Activated gamma-delta T cell (primary cell): ENCODE data around the gene CUTA.
A peak's percentile ranks its signal among the peaks of the same experiment; 100 is the strongest.

Experiments used
- DNase-seq: peaks from one replicate; lab custom pipeline; 2025; lab: John Stamatoyannopoulos, UW
- total RNA-seq, 2 donors: gene quantifications; one replicate each; lab custom pipeline; 2026; lab: John Stamatoyannopoulos, UW

Gene CUTA, protein sequence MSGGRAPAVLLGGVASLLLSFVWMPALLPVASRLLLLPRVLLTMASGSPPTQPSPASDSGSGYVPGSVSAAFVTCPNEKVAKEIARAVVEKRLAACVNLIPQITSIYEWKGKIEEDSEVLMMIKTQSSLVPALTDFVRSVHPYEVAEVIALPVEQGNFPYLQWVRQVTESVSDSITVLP
- total RNA-seq, result 48.5 to 49.6 reads per million in 2 donors

DNA sequence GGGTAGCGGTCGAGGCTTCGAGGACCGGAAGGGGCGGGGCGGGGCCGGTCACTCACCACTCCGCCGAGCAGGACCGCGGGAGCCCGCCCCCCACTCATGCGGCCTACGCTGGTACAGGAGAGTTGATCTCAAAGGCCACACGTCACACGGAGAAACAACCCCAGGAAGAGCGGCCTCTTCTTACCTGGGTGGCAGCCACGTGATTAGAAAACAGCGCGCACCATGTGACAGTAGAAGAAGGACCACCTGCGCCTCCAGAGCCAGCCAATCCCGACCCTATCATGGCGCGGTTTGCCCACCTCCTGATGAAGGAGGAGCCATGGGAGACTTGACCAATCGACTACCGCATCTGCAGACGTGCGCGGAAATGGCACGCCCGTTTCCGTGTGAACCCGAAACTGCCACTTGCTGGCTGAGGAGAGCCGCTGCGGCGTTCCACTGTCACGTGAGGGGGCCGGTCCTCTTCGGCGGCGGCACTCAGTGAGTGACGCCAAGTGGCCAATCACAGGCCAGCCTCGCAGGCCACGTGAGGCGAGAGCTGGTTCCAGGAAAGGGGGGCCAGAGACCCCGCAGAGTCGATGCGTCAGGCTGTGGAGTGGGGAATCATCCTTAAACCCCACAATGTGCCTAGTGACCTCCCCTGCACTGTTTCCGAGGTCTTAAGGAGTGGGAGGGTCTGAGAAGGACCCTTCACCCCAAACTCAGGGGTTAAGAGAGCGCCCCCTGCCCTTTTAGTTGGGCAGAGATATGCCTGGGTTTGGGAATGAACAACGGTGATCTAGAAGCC is at the start of gene CUTA:
Gene CUTA, minus strand, starts transcription at position 205 of the 787 bp plus-strand sequence. Its CDS starts 107 bp downstream, at position 98.
- peak; percentile 99 for DNase-seq

DNA sequence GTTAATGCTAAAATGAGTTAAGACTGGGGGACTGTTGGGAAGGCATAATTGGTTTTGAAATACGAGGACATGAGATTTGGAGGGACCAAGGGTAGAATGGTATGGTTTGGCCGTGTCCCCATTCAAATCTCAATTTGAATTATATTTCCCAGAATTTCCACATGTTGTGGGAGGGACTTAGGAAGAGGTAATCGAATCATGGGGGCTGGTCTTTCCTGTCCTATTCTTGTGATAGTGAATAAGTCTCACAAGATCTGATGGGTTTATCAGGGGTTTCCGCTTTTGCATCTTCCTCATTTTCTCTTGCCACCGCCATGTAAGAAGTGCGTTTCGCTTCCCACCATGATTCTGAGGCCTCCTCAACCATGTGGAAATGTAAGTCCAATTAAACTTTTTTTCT is 49.2 kb upstream of the CUTA start:
- no peak for DNase-seq

DNA sequence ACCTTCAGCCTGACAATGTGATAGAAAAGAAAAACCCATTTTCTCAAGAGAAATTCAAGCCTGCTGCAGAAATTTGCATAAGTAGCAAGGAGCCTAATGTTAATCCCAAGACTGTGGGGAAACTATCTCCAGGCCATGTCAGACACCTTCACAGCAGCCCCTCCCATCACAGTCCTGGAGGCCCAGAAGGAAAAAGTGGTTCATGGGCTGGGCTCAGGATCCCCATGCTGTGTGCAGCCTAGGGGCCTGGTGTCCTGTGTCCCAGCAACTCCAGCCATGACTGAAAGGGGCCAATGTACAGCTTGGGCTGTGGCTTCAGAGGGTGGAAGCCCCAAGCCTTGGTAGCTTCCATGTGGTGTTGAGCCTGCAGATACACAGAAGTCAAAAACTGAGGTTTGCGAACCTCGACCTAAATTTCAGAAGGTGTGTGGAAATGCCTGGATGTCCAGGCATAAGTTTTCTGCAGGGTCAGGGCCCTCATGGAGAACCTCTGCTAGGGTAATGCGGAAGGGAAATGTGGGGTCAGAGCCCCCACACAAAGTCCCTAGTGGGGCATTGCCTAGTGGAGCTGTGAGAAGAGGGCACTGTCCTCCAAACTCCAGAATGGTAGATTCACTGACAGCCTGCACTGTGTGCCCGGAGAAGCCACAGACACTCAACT is 48.3 kb upstream of the CUTA start:
- no peak for DNase-seq

DNA sequence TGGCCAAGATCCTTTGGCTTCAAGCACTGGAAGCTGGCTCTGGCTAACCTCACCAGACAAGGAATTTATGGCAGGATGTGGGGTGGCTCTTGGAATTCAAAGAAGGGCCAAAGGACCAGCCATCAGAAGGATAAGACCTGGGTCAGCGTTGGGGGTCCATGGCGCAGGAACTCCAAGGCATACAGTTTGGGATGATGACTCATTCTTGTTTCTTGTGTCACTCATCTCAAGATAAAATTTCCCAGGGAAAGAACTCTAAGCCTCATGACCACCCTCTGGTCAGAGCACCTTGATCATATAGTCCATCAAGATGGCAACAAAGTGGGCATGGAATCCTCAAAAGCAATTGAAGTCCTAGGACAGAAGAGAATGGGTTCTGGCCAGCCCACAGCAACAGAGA is 41.3 kb upstream of the CUTA start:
- no peak for DNase-seq

DNA sequence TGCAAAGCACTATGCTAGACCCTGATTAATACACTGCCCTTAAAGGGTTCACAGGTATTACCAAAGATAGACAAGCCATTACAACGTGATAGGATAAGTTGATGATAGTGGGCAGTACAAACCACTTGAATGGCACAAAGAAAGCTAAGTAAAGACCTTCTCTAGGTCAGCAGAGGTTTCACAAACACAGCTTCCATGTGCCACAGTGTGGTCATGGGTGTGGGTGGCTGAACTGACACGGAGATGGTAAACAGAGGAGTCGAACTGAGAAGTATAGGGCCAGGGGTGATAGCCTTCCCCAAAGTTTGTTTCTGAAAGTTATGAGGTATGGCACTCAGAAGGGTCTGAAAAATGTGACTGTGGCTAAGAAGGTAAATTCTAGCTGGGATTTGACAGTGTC is 40.8 kb upstream of the CUTA start:
- DNase-seq, result no peak

DNA sequence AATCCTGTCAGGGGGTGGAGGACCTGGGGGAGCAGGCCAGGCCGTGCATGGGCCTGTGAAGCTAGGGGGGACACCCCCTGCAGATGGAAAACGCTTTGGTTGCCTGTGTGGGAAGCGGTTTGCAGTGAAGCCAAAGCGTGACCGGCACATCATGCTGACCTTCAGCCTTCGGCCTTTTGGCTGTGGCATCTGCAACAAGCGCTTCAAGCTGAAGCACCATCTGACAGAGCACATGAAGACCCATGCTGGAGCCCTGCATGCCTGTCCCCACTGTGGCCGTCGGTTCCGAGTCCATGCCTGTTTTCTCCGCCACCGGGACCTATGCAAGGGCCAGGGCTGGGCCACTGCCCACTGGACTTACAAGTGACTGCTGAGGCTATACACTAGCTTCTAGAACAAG is 38.2 kb upstream of the CUTA start:
- DNase-seq, result no peak

DNA sequence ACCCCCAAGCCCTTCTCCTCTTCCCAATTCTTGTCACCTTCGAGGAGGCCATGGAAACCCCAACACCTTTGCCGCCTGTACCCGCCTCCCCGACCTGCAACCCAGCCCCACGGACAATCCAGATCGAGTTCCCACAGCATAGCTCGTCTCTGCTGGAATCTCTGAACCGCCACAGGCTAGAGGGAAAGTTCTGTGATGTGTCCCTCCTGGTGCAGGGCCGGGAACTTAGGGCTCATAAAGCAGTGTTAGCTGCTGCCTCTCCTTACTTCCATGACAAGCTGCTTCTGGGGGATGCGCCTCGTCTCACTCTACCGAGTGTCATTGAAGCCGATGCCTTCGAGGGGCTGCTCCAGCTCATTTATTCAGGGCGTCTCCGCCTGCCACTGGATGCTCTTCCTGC is 37.1 kb upstream of the CUTA start:
- no peak for DNase-seq

DNA sequence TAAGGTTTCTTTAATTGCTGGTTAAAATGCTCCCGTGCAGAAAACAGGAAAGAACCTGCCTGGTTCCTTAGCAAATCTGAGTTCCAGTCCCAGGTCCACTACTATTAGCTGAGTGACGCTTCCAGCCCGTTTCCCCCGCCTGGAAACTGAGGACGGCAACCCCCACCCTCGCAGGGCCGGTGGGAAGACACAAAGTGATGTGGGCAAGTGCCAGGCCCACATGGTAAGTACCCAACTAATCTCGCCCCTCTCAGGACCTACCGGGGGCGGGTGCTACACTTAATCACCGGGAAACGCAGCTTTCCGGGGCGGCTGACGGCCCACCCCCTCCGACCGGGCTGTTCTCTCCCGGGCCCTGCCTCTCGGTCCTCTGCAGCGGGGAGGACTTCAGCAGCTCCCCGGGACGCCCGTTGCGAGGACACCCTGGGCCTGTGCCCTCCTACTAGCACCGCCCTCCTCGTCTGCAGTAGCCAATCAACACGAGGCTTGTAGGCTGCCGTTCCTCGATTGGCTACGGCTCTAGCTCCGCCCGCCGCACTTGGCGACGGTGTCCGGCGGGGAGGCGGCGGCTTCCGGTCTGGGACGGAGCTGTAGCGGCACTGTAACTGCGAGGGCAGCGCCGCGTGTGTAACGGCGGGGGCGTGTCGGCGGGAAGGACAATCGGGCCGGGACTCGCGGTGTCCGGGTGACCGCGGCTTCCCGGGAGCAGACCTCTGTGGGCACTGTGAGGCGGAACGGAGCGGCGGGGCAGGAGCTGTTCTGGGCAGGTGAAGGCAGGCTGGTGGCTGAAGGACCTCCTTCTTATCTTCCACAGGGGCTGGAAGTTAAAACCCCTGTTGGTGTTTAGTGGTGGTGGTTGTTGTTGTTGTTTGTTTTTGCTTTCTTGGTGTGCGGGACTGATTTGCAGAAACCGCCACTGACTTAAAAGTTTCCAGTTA is 36.4 kb upstream of the CUTA start, which contains the start of gene ZBTB9:
Gene ZBTB9, plus strand, starts transcription at position 568 of the 938 bp plus-strand sequence. CDS start 525 bp downstream, outside the sequence.
- peak; percentile 87 for DNase-seq

DNA sequence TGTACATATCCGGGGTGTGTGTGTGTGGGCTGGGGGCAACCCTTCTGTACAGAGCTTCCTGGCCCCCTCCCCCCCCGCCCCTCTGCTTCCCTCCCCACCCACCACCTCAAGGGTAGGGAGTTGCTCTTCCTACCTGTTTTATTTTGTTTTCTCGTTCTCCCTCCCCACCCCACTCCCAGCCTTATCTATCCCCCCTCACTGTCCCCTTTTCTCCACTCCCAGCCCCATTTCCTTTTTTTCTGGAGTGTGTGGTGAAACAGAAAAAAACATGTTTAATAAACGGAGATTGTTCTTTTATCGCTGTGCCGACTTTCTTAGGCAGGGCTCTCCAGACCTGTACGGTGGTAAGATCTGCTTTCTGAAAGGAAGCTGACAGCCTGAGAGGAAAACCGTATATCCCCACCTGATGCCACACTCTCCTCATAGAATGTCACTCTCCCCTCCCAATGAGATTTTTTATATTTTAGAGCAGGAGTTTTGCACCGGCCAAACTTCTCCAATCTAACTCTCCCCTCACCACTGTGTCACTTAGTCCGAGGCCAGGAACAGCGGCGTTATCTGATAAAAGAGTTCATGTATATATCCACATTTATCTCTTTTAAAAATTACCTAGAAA is 35.6 kb upstream of the CUTA start:
- DNase-seq, result no peak

DNA sequence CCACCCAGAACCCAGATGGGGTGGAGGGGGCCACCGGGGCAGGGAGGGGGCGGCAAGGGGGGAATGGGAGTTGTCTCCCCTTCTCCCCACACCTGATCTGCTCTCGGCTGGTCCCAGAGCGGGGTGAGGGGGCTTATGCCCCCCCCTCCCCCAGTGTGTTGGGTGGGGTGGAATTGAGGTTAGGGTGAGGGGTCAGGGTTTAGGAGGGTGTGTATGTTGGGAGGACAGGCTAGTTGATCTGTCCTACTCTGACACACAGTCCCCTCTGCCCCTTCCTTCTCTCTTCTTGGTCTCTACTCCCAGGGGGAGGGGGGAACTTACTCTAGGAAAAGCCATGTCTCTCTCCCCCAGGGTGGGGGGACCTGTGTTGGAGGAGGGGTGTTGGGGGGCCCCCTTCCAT is 34.6 kb upstream of the CUTA start:
- no peak for DNase-seq

DNA sequence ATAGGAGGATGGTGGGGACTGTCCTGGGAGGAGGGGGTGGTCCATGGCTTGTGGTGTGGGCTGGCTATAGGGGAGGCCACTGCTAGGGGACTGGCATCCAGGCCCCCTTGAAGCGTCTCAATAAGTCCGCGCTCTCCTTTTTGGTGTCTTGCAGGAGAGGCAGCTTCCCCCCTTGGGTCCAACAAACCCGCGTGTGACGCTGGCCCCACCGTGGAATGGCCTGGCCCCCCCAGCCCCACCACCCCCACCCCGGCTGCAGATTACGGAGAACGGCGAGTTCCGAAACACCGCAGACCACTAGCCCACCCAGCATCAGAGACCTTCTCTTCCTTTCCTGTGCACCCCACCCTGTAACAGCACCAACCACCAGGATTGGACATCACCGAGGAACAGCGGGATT is 33.7 kb upstream of the CUTA start:
- DNase-seq, result no peak

DNA sequence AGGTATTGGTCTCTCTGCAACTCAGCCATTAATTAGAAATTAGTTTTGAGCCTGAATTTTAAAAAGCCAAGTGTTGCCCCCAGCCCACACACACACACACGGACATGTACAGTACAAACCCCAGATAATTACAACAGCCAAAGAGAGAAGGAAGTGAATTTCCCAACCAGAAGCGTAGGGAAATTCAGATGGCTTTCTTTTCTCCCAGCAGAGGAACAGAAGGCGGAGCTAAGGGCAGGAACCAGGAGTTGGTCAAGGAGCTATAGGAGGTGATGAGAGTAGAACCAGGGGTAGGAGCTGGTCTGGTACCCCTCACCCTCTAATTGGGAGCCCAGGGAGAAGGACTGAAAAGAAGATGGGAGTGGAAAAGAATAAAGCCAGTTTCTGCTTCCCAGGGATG is 32.5 kb upstream of the CUTA start:
- DNase-seq, result no peak

DNA sequence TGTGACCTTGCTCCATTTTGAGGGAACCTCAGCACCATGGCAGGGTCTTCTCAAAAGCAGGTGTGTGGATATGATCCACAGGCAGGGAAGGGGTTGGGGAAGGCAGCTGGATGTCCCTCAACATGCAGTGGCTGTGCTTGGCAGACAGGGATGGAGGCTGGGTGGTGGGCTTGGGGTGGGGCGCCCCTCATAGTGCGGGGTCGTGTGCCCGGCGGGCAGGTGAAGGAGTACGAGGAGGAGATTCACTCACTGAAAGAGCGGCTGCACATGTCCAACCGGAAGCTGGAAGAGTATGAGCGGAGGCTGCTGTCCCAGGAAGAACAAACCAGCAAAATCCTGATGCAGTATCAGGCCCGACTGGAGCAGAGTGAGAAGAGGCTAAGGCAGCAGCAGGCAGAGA is 28.4 kb upstream of the CUTA start:
- no peak for DNase-seq

DNA sequence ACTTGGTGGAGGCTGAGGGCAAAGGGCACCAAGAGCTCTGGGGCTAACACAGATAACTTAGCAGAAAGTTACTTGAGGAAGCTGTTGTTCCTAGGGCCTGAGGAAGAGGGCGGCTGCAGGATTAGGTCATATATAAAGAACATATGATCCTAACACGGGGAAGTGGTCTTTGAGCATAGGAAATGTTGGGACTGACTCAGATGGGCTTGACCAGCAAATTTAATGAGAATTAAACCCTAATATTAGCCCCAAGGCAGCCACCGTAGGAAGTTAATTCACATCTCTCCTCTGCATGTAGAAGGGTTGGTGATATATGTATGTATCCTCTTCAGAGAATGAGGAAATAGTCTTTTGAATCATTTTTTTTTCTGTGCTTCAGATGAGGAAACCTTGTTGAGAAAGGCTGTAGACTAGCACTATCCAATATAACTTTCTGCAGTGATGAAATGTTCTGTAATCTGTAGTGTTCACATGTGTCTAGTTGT is 27.3 kb upstream of the CUTA start:
- no peak for DNase-seq

DNA sequence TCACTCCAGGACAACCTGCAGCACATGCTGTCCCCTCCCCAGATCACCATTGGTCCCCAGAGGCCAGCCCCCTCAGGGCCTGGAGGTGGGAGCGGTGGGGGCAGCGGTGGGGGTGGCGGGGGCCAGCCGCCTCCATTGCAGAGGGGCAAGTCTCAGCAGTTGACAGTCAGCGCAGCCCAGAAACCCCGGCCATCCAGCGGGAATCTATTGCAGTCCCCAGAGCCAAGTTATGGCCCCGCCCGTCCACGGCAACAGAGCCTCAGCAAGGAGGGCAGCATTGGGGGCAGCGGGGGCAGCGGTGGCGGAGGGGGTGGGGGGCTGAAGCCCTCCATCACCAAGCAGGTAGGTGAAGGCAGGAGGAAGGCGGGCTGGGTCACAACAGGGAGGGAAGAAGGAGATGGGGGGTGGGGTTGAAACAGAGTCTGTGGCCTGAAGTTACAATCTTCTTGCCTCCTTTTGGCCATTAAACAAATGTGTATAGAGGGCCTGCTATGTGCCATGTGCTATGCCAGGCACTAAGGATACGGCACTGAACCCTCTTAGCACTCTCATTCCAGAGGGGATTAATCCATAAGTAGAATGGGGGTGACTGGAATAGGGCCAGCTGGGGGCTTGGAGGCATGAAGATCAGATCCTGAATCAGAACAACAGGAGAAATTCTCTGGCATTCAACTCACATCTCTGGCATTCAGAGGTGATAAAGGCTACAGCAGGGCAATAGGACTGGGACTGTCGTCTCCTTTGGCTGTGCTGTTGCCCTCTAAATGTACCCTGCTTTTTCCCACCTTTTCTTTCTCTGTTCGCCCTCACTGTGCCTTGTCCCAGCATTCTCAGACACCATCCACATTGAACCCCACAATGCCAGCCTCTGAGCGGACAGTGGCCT is 26.0 kb upstream of the CUTA start:
- no peak for DNase-seq

DNA sequence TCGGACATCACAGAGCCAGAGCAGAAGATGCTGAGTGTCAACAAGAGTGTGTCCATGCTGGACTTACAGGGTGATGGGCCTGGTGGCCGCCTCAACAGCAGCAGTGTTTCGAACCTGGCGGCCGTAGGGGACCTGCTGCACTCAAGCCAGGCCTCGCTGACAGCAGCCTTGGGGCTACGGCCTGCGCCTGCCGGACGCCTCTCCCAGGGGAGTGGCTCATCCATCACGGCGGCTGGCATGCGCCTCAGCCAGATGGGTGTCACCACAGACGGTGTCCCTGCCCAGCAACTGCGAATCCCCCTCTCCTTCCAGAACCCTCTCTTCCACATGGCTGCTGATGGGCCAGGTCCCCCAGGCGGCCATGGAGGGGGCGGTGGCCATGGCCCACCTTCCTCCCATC is 25.1 kb upstream of the CUTA start:
- no peak for DNase-seq

DNA sequence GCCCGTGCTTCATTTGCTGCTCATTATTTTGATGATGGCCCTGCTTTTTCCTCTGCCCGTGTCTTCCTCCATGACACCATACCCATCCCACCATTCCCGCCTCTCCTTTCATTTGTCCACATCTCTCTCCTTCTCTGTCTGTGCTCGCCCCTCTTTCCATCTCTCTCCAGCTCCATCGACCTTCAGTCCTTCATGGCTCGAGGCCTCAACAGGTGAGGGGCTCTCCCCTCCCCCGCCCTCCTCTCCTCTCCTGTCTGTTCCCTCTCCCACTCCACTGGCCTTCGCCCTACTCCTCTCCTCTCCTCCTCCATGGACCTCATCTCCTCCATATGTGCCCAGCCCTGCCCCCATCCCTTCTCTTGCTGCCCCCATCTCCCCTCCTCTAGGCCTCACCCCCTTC is 24.4 kb upstream of the CUTA start:
- no peak for DNase-seq

DNA sequence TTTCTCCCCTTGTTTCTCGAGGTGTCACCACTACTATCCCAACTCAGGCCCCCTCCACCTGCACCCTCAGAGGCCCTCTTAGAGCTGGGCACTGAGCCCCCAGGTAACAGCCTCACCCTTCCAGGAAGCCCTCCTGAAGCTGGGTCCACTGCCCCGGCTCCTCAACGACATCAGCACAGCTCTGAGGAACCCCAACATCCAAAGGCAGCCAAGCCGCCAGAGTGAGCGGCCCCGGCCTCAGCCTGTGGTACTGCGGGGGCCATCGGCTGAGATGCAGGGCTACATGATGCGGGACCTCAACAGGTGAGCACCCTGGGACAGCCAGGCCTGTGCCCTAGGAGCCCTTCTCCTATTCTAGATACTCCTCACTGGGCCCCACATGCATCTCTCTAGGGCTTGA is 23.6 kb upstream of the CUTA start:
- no peak for DNase-seq

DNA sequence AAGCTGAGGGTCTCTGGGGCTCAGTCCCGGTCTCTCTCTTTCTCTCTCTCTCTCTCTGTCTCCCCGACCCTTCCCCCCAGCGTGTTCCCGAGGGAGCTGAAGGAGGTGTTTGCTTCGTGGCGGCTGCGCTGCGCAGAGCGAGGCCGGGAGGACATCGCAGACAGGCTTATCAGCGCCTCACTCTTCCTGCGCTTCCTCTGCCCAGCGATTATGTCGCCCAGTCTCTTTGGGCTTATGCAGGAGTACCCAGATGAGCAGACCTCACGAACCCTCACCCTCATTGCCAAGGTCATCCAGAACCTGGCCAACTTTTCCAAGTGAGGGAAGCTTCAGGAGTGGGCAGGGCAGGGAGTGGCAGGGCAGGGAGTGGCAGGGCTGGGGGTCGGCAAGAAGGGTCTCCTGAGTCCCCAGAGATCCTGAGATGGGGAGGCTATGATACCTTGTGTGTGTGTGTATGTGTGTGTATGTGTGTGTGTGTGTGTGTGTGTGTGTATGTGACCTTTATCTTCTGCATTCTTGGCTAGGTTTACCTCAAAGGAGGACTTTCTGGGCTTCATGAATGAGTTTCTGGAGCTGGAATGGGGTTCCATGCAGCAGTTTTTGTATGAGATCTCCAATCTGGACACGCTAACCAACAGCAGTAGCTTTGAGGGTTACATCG is 22.9 kb upstream of the CUTA start:
- no peak for DNase-seq
